ENCODE results near the gene OLA1. TPM values are rescaled to one million over a fixed set of nuclear protein-coding genes. Genes with fewer than 3 reads are reported as not detected.
"Not testable (repeated sequence)": the region's sequence is repeated elsewhere in the genome, so short reads cannot be mapped to it uniquely, and the experiment has no call there.

The OLA1 gene
- total RNA-seq, 1 donor from 2014 or later = 132 TPM

- peaks cover 1% of the 10 kb centered on the region for H3K36me3 ChIP-seq (ENCODE audit: control insufficient read depth, insufficient read depth, low read length)
- FAIRE-seq (no peak), DNase-seq (ENCODE audit: low read depth) (peak; percentile 20)
- H3K4me3 ChIP-seq (ENCODE audit: low read depth, low read length) = peak overlapping the region; percentile 76
- no peaks in the 10 kb centered on the region for H3K27me3 ChIP-seq (ENCODE audit: control insufficient read depth, insufficient read depth, low read length)
- TF ChIP-seq CTCF (IDR thresholded peaks at IDR 0.05; ENCODE audit: insufficient read depth, low read length, severe bottlenecking) = no peak
Measured at GRCh38 chr2:174247474-174248186, 702 bp downstream of the OLA1 start.

- H3K36me3 ChIP-seq (ENCODE audit: control insufficient read depth, insufficient read depth, low read length) = peaks cover 3% of the 10 kb centered on the region
- DNase-seq (ENCODE audit: low read depth) (peak; percentile 21), FAIRE-seq (no peak)
- TF ChIP-seq CTCF (IDR thresholded peaks at IDR 0.05; ENCODE audit: insufficient read depth, low read length, severe bottlenecking) = no peak
- H3K4me3 ChIP-seq (ENCODE audit: low read depth, low read length) = peak overlapping the region; percentile 76
- H3K27me3 ChIP-seq (ENCODE audit: control insufficient read depth, insufficient read depth, low read length) = no peaks in the 10 kb centered on the region
Measured at GRCh38 chr2:174246944-174247381, 1.4 kb downstream of the OLA1 start.

GRCh38 chr2:174245628-174246027 is 2.7 kb downstream of the OLA1 start:
- H3K36me3 ChIP-seq (ENCODE audit: control insufficient read depth, insufficient read depth, low read length); H3K4me3 ChIP-seq (ENCODE audit: low read depth, low read length); H3K27me3 ChIP-seq (ENCODE audit: control insufficient read depth, insufficient read depth, low read length); DNase-seq (ENCODE audit: low read depth); FAIRE-seq: not testable (repeated sequence)

GRCh38 chr2:174245065-174245464 is 3.3 kb downstream of the OLA1 start:
- no peak for TF ChIP-seq CTCF (IDR thresholded peaks at IDR 0.05; ENCODE audit: insufficient read depth, low read length, severe bottlenecking)
- peaks cover 3% of the 10 kb centered on the region for H3K36me3 ChIP-seq (ENCODE audit: control insufficient read depth, insufficient read depth, low read length)
- FAIRE-seq = no peak
- H3K27me3 ChIP-seq (ENCODE audit: control insufficient read depth, insufficient read depth, low read length) = no peaks in the 10 kb centered on the region
- H3K4me3 ChIP-seq (ENCODE audit: low read depth, low read length) = no peak overlapping the region
- no peak for DNase-seq (ENCODE audit: low read depth)

- DNase-seq (ENCODE audit: low read depth) (no peak), FAIRE-seq (no peak)
- H3K36me3 ChIP-seq (ENCODE audit: control insufficient read depth, insufficient read depth, low read length) = peaks cover 3% of the 10 kb centered on the region
- no peak overlapping the region for H3K4me3 ChIP-seq (ENCODE audit: low read depth, low read length)
- no peak for TF ChIP-seq CTCF (IDR thresholded peaks at IDR 0.05; ENCODE audit: insufficient read depth, low read length, severe bottlenecking)
- H3K27me3 ChIP-seq (ENCODE audit: control insufficient read depth, insufficient read depth, low read length) = no peaks in the 10 kb centered on the region
Measured at GRCh38 chr2:174243812-174244211, 4.5 kb downstream of the OLA1 start.

- FAIRE-seq (no peak), DNase-seq (ENCODE audit: low read depth) (no peak)
- no peak overlapping the region for H3K4me3 ChIP-seq (ENCODE audit: low read depth, low read length)
- no peaks in the 10 kb centered on the region for H3K27me3 ChIP-seq (ENCODE audit: control insufficient read depth, insufficient read depth, low read length)
- peaks cover 2% of the 10 kb centered on the region for H3K36me3 ChIP-seq (ENCODE audit: control insufficient read depth, insufficient read depth, low read length)
- no peak for TF ChIP-seq CTCF (IDR thresholded peaks at IDR 0.05; ENCODE audit: insufficient read depth, low read length, severe bottlenecking)
Measured at GRCh38 chr2:174240097-174240496, 8.2 kb downstream of the OLA1 start.

Data from bronchial epithelial cell (primary cell).